Ovary (tissue), 3 donors: ENCODE measurements around the gene MAD1L1.

Source experiments
- CTCF ChIP-seq, 3 donors: fragments of 450-650 bp in 2 of 3; fragments of 200-600 bp in 1 of 3; IDR thresholded peaks; one replicate each; pipeline versions ENCODE4 v1.5.1 to v1.8.0; 2016 to 2022; ENCODE audit warnings: antibody characterized with exemption in 3 of 3, mild to moderate bottlenecking in 1 of 3
- EP300 ChIP-seq: sonication (generic); formaldehyde crosslinking; IDR thresholded peaks from one replicate; pipeline ENCODE4 v1.6.1; 2017; ENCODE audit warnings: antibody characterized with exemption
- POLR2A ChIP-seq: fragments of 450-650 bp; IDR thresholded peaks from one replicate; pipeline ENCODE4 v1.6.1; 2017; ENCODE audit warnings: antibody characterized with exemption, mild to moderate bottlenecking, moderate library complexity
- donor health status: DM: no; HTN: no; CAD: no.

DNA sequence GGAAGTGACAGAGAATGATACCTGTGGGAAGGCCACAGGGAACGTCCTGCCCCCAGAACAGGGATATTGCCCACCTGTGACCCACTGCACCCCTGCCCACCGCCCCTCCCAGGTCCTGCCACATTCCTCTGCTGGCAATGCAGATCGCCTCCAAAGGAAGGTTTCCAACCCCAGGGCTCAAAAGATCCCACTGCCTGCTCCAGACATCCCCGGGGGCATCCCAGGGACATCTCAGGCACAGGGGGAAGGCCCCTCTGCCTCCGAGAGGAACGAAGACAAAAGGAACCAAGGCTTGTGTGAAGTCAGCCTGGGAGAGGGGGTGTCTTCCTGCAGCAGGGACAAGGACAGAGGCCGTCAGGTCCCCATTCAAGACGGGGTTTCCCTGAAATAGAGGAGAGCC, 37.8 kb upstream of the MAD1L1 start:
- TF ChIP-seq POLR2A (no peak), CTCF (IDR thresholded peaks at IDR 0.05) (no peak), EP300 (no peak)
